HL-60 (cell line): Measurements from ENCODE around the gene ATP5MC3.

Experiments used
- DNase-seq, 2 experiments: peaks; one replicate each; pipeline ENCODE4 v3.0.0-alpha.2; 2010 to 2020; ENCODE audit warnings: low read depth in 1 of 2, low spot score in 1 of 2
- H3K27ac ChIP-seq: fragments of 250-450 bp; sonication (Bioruptor Pico); replicated peaks from 2 replicates; pipeline ENCODE4 v1.5.1; 2020; ENCODE audit warnings: mild to moderate bottlenecking, moderate library complexity
- H3K27me3 ChIP-seq: fragments of 250-450 bp; sonication (Bioruptor Pico); 2 replicates; pipeline ENCODE4 v1.5.1; 2021; ENCODE audit warnings: mild to moderate bottlenecking, moderate library complexity; ENCODE audit not compliant: insufficient read depth, poor library complexity, severe bottlenecking
- H3K4me3 ChIP-seq: replicated peaks from 2 replicates; pipeline ENCODE4 v1.5.1; 2011; ENCODE audit warnings: mild to moderate bottlenecking, control low read depth, low read length; ENCODE audit not compliant: insufficient read depth
- CTCF ChIP-seq: IDR thresholded peaks from one replicate; pipeline ENCODE4 v1.5.1; 2011; ENCODE audit warnings: low read length, control low read depth, inconsistent platforms; ENCODE audit not compliant: insufficient read depth
- GABPA ChIP-seq: IDR thresholded peaks from 2 replicates; pipeline ENCODE4 v1.6.1; 2012; ENCODE audit warnings: low read depth
- POLR2AphosphoS5 ChIP-seq: IDR thresholded peaks from 2 replicates; pipeline ENCODE4 v1.6.1; 2012; ENCODE audit warnings: low read depth
- REST ChIP-seq: IDR thresholded peaks from 2 replicates; pipeline ENCODE4 v1.6.1; 2012; ENCODE audit warnings: low read depth; ENCODE audit not compliant: insufficient replicate concordance
- SPI1 ChIP-seq: IDR thresholded peaks from 2 replicates; pipeline ENCODE4 v1.6.1; 2012; ENCODE audit warnings: low read depth, mild to moderate bottlenecking, borderline replicate concordance

ATP5MC3 gene

GRCh38 chr2:175206866-175207265 lies 25.4 kb upstream of the ATP5MC3 start:
- no peak for TF ChIP-seq CTCF
- TF ChIP-seq REST = no peak
- TF ChIP-seq POLR2AphosphoS5 = no peak
- no peak for TF ChIP-seq GABPA
- no peak for TF ChIP-seq SPI1
- no peak overlapping the region for H3K4me3 ChIP-seq
- H3K27ac ChIP-seq = no peak overlapping the region
- H3K27me3 ChIP-seq = peaks cover 4% of the 10 kb centered on the region
- DNase-seq = no peak

- DNase-seq = no peak
- Histone ChIP-seq H3K4me3 (no peak overlapping the region), H3K27me3 (peaks cover 7% of the 10 kb centered on the region), H3K27ac (no peak overlapping the region)
- TF ChIP-seq POLR2AphosphoS5 (no peak), SPI1 (no peak), CTCF (no peak), REST (no peak), GABPA (no peak)
Observed at GRCh38 chr2:175205523-175205922, 24.0 kb upstream of the ATP5MC3 start.

- Histone ChIP-seq H3K4me3 (no peak overlapping the region), H3K27ac (no peak overlapping the region), H3K27me3 (peaks cover 7% of the 10 kb centered on the region)
- peak in 1 of 2 experiments; percentile 54 for DNase-seq
- TF ChIP-seq GABPA (no peak), REST (no peak), SPI1 (no peak), CTCF (peak; percentile 24), POLR2AphosphoS5 (no peak)
Observed at GRCh38 chr2:175203621-175204496, 22.3 kb upstream of the ATP5MC3 start.
